SK-N-SH (cell line): Measurements from ENCODE around the gene MEAK7. TPM values are rescaled to one million over a fixed set of nuclear protein-coding genes. Genes with fewer than 3 reads are reported as not detected.

Experiments used
- CTCF ChIA-PET: fragments of 300-600, 350-600 bp; formaldehyde crosslinking; extraction: SDS; loops from one replicate; lab custom pipeline; 2021; lab: Yijun Ruan, JAX
- POLR2A ChIA-PET: fragments of 350-600 bp; sonication (Branson Sonifier 250); formaldehyde crosslinking; extraction: SDS; loops from one replicate; lab custom pipeline; 2020; ENCODE audit warnings: antibody characterized with exemption, inconsistent platforms; lab: Yijun Ruan, JAX
- DNase-seq: peaks from one replicate; pipeline ENCODE4 v3.0.0; 2012
- H2AFZ ChIP-seq: fragments of 200-600 bp; sonication (generic); 2 replicates; pipeline ENCODE4 v1.8.1; 2016; ENCODE audit warnings: antibody characterized with exemption, mild to moderate bottlenecking, low read depth
- H3F3A ChIP-seq: fragments of 200-600 bp; sonication (generic); replicated peaks from 2 replicates; pipeline ENCODE3; 2016; ENCODE audit warnings: antibody characterized with exemption, mild to moderate bottlenecking; ENCODE audit not compliant: insufficient read depth
- H3K27ac ChIP-seq, 2 experiments: fragments of 200-500 bp in 1 of 2; fragments of 200-600 bp in 1 of 2; sonication (Bioruptor generic) in 1 of 2; sonication (generic), shearing (Covaris generic) in 1 of 2; 2 replicates each; pipeline versions ENCODE4 v1.5.1 to v1.6.1; 2014 to 2016; ENCODE audit warnings: low read depth in 2 of 2, inconsistent platforms in 1 of 2, low read length in 1 of 2, mild to moderate bottlenecking in 1 of 2, mixed read lengths in 1 of 2
- H3K27me3 ChIP-seq: fragments of 200-600 bp; sonication (generic), shearing (Covaris generic); 2 replicates; pipeline ENCODE4 v1.6.1; 2016; ENCODE audit warnings: mixed run types; ENCODE audit not compliant: insufficient read depth
- H3K36me3 ChIP-seq, 2 experiments: fragments of 200-500 bp in 1 of 2; fragments of 200-600 bp in 1 of 2; sonication (Bioruptor generic) in 1 of 2; sonication (generic) in 1 of 2; replicated peaks in 1 of 2; 2 replicates each; pipeline versions ENCODE3 to v1.5.1; 2014 to 2016; ENCODE audit warnings: low read length in 1 of 2, mild to moderate bottlenecking in 1 of 2; ENCODE audit not compliant: insufficient read depth in 2 of 2, control insufficient read depth in 1 of 2
- H3K4me1 ChIP-seq, 2 experiments: fragments of 200-500 bp in 1 of 2; fragments of 200-600 bp in 1 of 2; sonication (Bioruptor generic) in 1 of 2; sonication (generic), shearing (Covaris generic) in 1 of 2; 2 replicates each; pipeline versions ENCODE4 v1.5.1 to v1.6.1; 2014 to 2016; ENCODE audit warnings: low read depth in 1 of 2, low read length in 1 of 2, mixed run types in 1 of 2; ENCODE audit not compliant: insufficient read depth in 2 of 2, control insufficient read depth in 1 of 2
- H3K4me2 ChIP-seq: fragments of 200-600 bp; sonication (generic), shearing (Covaris generic); 2 replicates; pipeline ENCODE4 v1.6.1; 2017; ENCODE audit warnings: mixed run types
- H3K4me3 ChIP-seq, 2 experiments: fragments of 200-500 bp in 1 of 2; fragments of 200-600 bp in 1 of 2; sonication (Bioruptor generic) in 1 of 2; sonication (generic), shearing (Covaris generic) in 1 of 2; 2 replicates each; pipeline versions ENCODE4 v1.5.1 to v1.8.1; 2014 to 2016; ENCODE audit warnings: low read depth in 2 of 2, inconsistent platforms in 1 of 2, low read length in 1 of 2, mild to moderate bottlenecking in 1 of 2, mixed read lengths in 1 of 2, moderate library complexity in 1 of 2
- H3K79me2 ChIP-seq: fragments of 200-600 bp; sonication (generic); 2 replicates; pipeline ENCODE4 v1.8.1; 2017; ENCODE audit warnings: mild to moderate bottlenecking; ENCODE audit not compliant: insufficient read depth
- H3K9ac ChIP-seq: fragments of 200-600 bp; sonication (generic); 2 replicates; pipeline ENCODE4 v1.6.1; 2017; ENCODE audit warnings: mixed run types
- H3K9me2 ChIP-seq: fragments of 200-600 bp; sonication (generic); 2 replicates; pipeline ENCODE4 v1.6.1; 2017; ENCODE audit warnings: mixed run types
- H3K9me3 ChIP-seq: fragments of 200-600 bp; sonication (generic); 2 replicates; pipeline ENCODE4 v1.6.1; 2017; ENCODE audit warnings: mixed run types, mild to moderate bottlenecking, moderate library complexity
- H4K20me1 ChIP-seq: fragments of 200-600 bp; sonication (generic); 2 replicates; pipeline ENCODE4 v1.6.1; 2017; ENCODE audit warnings: mild to moderate bottlenecking, mixed run types; ENCODE audit not compliant: insufficient read depth
- CHD2 ChIP-seq: fragments of 150-350 bp; IDR thresholded peaks from 2 replicates; pipeline ENCODE4 v1.6.1; 2018; ENCODE audit warnings: low read length; ENCODE audit not compliant: partially characterized antibody
- ELF1 ChIP-seq: IDR thresholded peaks from 2 replicates; pipeline ENCODE4 v1.4.0; 2012
- FOXJ3 ChIP-seq: sonication (generic); formaldehyde crosslinking; IDR thresholded peaks from 2 replicates; pipeline ENCODE4 v1.5.1; 2020; ENCODE audit warnings: mild to moderate bottlenecking, missing genetic modification reagents
- GABPA ChIP-seq: IDR thresholded peaks from 2 replicates; pipeline ENCODE4 v1.4.0; 2012; ENCODE audit warnings: low read depth, mild to moderate bottlenecking
- GATA2 ChIP-seq: sonication (generic); formaldehyde crosslinking; IDR thresholded peaks from 2 replicates; pipeline ENCODE4 v1.5.0; 2020; ENCODE audit warnings: mild to moderate bottlenecking, missing genetic modification reagents
- JUND ChIP-seq: IDR thresholded peaks from 2 replicates; pipeline ENCODE4 v1.4.0; 2012
- RXRA ChIP-seq: IDR thresholded peaks from 2 replicates; pipeline ENCODE4 v1.4.0; 2012; ENCODE audit warnings: low read depth, mild to moderate bottlenecking, borderline replicate concordance
- SIN3A ChIP-seq: IDR thresholded peaks from 2 replicates; pipeline ENCODE4 v1.6.1; 2012; ENCODE audit warnings: low read depth, mild to moderate bottlenecking, low read length, moderate library complexity, borderline replicate concordance
- TAF1 ChIP-seq: IDR thresholded peaks from 2 replicates; pipeline ENCODE4 v1.6.1; 2012; ENCODE audit warnings: low read depth, mild to moderate bottlenecking, low read length, moderate library complexity, borderline replicate concordance
- TCF12 ChIP-seq: IDR thresholded peaks from 2 replicates; pipeline ENCODE4 v1.4.0; 2012
- YY1 ChIP-seq: IDR thresholded peaks from 2 replicates; pipeline ENCODE4 v1.4.0; 2012; ENCODE audit warnings: low read depth, mild to moderate bottlenecking
- WGBS: methylation state at CpG from one replicate; pipeline ENCODE4 v1.1.6; 2017; ENCODE audit warnings: low lambda C conversion rate; 5-methylcytosine and 5-hydroxymethylcytosine counted together
- polyA plus RNA-seq, 3 experiments: library from polyadenylated mRNA; depleted of rRNA; stranded (reverse); fragments of >200 nt; gene quantifications; 2 replicates each; pipeline ENCODE4 v1.2.3, GENCODE V29; 2012
- TF ChIP-seq, protein P1 (sequence below): fragments of 150-350 bp; IDR thresholded peaks from 2 replicates; pipeline ENCODE4 v1.6.1; 2016; ENCODE audit warnings: mild to moderate bottlenecking, low read depth, low read length
- TF ChIP-seq, protein P2 (sequence below): IDR thresholded peaks from 2 replicates; pipeline ENCODE4; 2012
- TF ChIP-seq, protein P3 (sequence below): fragments of 150-350 bp; IDR thresholded peaks from 2 replicates; pipeline ENCODE4 v1.6.1; 2017; ENCODE audit warnings: antibody characterized with exemption, low read length, low read depth, borderline replicate concordance
- TF ChIP-seq, protein P4 (sequence below): fragments of 200-600 bp; sonication (generic); IDR thresholded peaks from 2 replicates; pipeline ENCODE4 v1.6.1; 2017; ENCODE audit warnings: antibody characterized with exemption, mild to moderate bottlenecking, moderate library complexity

MEAK7 gene
- polyA plus RNA-seq, 1 of the 3 experiments (the other 2 are of a cell fraction), result 11.9 TPM

DNA sequence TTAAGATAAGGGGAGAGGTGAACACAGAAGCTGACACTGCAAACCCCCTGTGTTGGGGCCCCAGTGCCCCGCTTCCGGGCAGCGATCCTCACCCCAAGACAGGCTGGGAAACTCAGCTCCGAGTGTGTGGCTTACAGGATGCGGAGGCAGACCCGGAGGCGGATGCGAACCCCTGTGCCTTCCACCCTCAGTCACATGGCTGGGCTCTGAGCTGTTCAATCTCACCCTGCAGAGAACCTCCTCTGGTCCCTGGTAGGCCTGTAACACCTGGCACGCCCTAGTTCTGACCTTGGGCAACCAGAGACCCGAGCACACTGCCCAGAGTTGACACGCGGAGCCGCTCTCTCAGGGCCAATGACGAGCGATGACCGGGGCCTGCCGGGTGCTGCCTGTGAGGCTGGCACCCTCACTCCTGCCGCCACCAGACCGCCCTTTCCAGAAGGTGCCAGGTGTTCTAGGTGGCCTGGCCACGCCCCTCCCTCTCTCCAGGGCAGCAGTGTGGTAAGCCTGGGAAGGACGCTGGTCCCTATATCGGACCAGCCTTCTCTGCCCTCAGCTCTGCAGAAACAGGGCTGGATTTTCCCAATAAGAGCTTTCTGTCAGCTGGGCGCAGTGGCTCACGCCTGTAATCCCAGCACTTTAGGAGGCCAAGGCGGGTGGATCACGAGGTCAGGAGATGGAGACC, 23.3 kb downstream of the MEAK7 start (continued):
- TF ChIP-seq, protein P1, sequence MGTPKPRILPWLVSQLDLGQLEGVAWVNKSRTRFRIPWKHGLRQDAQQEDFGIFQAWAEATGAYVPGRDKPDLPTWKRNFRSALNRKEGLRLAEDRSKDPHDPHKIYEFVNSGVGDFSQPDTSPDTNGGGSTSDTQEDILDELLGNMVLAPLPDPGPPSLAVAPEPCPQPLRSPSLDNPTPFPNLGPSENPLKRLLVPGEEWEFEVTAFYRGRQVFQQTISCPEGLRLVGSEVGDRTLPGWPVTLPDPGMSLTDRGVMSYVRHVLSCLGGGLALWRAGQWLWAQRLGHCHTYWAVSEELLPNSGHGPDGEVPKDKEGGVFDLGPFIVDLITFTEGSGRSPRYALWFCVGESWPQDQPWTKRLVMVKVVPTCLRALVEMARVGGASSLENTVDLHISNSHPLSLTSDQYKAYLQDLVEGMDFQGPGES, result no peak
- TF ChIP-seq TAF1, result no peak

DNA sequence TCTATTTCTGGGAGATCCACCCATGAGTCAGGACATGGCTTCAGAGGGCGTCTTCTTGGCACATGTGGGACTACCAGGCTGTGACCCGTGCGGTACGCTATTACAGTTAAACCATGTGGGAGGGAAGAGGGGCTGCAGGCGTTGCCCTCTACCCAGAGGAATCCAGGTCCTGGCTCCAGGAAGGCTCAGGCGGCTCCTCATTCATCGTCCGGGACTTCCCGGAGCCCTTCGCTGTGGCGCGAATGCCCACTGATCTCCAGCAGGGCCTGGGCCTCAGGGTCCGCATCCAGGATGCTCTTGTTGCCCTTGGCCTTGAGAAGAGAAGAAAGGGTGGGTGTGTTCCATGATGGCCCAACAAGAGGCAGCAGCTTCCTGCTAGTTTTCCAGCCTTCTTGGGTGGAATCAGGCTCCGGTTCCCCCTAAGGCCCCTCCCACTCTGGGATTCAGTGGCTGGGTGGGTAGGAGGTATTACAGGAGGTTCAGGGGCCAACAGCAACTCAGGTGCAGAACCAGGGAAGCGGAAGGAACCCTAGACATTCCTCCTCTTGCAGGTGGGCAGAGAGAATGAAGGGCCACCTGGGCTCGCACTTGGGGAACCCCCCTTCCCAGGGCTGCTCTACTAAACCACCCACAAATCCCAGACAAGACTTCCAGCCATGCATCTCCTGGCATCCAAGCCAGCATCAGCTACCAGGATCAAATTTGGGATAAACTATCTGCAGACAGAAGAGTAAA, 24.6 kb downstream of the MEAK7 start:
- no peak overlapping the region for H3K4me2 ChIP-seq
- H3K27ac ChIP-seq, result no peak overlapping the region
- 98% methylated on average over 16 of the region's 16 CpGs for WGBS
- peaks cover 15% of the 10 kb centered on the region for H3F3A ChIP-seq
- H3K4me1 ChIP-seq, result no peaks in the 10 kb centered on the region; a peak in 1 of 4 replicates
- TF ChIP-seq FOXJ3 (CRISPR knock-in tag) (no peak), GABPA (no peak), TCF12 (no peak), ELF1 (no peak), CHD2 (no peak), GATA2 (CRISPR knock-in tag) (no peak), SIN3A (no peak), JUND (no peak), YY1 (no peak), RXRA (no peak)
- TF ChIP-seq, protein P2, sequence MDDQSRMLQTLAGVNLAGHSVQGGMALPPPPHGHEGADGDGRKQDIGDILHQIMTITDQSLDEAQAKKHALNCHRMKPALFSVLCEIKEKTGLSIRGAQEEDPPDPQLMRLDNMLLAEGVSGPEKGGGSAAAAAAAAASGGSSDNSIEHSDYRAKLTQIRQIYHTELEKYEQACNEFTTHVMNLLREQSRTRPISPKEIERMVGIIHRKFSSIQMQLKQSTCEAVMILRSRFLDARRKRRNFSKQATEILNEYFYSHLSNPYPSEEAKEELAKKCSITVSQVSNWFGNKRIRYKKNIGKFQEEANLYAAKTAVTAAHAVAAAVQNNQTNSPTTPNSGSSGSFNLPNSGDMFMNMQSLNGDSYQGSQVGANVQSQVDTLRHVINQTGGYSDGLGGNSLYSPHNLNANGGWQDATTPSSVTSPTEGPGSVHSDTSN, result no peak
- TF ChIP-seq, protein P3, sequence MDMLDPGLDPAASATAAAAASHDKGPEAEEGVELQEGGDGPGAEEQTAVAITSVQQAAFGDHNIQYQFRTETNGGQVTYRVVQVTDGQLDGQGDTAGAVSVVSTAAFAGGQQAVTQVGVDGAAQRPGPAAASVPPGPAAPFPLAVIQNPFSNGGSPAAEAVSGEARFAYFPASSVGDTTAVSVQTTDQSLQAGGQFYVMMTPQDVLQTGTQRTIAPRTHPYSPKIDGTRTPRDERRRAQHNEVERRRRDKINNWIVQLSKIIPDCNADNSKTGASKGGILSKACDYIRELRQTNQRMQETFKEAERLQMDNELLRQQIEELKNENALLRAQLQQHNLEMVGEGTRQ, result no peak
- TF ChIP-seq, protein P4, sequence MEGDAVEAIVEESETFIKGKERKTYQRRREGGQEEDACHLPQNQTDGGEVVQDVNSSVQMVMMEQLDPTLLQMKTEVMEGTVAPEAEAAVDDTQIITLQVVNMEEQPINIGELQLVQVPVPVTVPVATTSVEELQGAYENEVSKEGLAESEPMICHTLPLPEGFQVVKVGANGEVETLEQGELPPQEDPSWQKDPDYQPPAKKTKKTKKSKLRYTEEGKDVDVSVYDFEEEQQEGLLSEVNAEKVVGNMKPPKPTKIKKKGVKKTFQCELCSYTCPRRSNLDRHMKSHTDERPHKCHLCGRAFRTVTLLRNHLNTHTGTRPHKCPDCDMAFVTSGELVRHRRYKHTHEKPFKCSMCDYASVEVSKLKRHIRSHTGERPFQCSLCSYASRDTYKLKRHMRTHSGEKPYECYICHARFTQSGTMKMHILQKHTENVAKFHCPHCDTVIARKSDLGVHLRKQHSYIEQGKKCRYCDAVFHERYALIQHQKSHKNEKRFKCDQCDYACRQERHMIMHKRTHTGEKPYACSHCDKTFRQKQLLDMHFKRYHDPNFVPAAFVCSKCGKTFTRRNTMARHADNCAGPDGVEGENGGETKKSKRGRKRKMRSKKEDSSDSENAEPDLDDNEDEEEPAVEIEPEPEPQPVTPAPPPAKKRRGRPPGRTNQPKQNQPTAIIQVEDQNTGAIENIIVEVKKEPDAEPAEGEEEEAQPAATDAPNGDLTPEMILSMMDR, result no peak
- TF ChIP-seq, protein P1, result no peak
- no peak overlapping the region for H2AFZ ChIP-seq
- H3K9me3 ChIP-seq, result no peaks in the 10 kb centered on the region
- no peak overlapping the region for H3K9ac ChIP-seq
- H3K79me2 ChIP-seq, result peaks cover 4% of the 10 kb centered on the region; the same call in 1 of the 2 replicates
- peaks cover 1% of the 10 kb centered on the region; the same call in 1 of the 2 replicates for H4K20me1 ChIP-seq
- CTCF ChIA-PET, result no interaction called here
- H3K27me3 ChIP-seq, result no peaks in the 10 kb centered on the region
- no peaks in the 10 kb centered on the region for H3K9me2 ChIP-seq
- H3K4me3 ChIP-seq, result no peak overlapping the region
- H3K36me3 ChIP-seq, result peaks cover 19 to 24% of the 10 kb centered on the region in 2 experiments
- POLR2A ChIA-PET, result interaction anchor here (0.5 kb wide), 1 partner anchor 429 kb away, joined by 4 read pairs; no protein-coding TSS in a partner anchor
- no peak for DNase-seq
